Mesenchymal stem cell (in vitro differentiated cells and primary cell): ENCODE results near the gene ZNF639.

Source experiments
- DNase-seq: peaks from one replicate; pipeline ENCODE4 v3.0.0-alpha.2; 2013
- H2AFZ ChIP-seq: one replicate; pipeline ENCODE4 v1.6.1; 2013; ENCODE audit warnings: low read depth, mild to moderate bottlenecking, control low read depth, inconsistent platforms, low read length, moderate library complexity
- H2AK5ac ChIP-seq: 2 replicates; pipeline ENCODE4 v1.6.1; 2013; ENCODE audit warnings: low read length, moderate library complexity, mild to moderate bottlenecking, inconsistent platforms; ENCODE audit not compliant: severe bottlenecking
- H2BK120ac ChIP-seq: one replicate; pipeline ENCODE4 v1.6.1; 2013; ENCODE audit warnings: low read depth, mild to moderate bottlenecking, inconsistent platforms, low read length, moderate library complexity
- H2BK12ac ChIP-seq, 2 experiments: one replicate each; pipeline ENCODE4 v1.6.1; 2013; ENCODE audit warnings: inconsistent platforms in 2 of 2, low read length in 2 of 2, mild to moderate bottlenecking in 2 of 2, moderate library complexity in 2 of 2, control low read depth in 1 of 2
- H2BK15ac ChIP-seq: one replicate; pipeline ENCODE4 v1.6.1; 2013; ENCODE audit warnings: mild to moderate bottlenecking, low read depth, inconsistent platforms; ENCODE audit not compliant: poor library complexity, severe bottlenecking
- H2BK5ac ChIP-seq: 2 replicates; pipeline ENCODE4 v1.6.1; 2013; ENCODE audit warnings: low read depth, mild to moderate bottlenecking, low read length, control low read depth, inconsistent platforms; ENCODE audit not compliant: poor library complexity, severe bottlenecking
- H3K14ac ChIP-seq, 2 experiments: one replicate each; pipeline ENCODE4 v1.6.1; 2013; ENCODE audit warnings: inconsistent platforms in 2 of 2, low read length in 2 of 2, control low read depth in 1 of 2, mild to moderate bottlenecking in 1 of 2, moderate library complexity in 1 of 2
- H3K18ac ChIP-seq, 2 experiments: one replicate each; pipeline ENCODE4 v1.6.1; 2013; ENCODE audit warnings: inconsistent platforms in 2 of 2, low read length in 2 of 2, control low read depth in 1 of 2, low read depth in 1 of 2, mild to moderate bottlenecking in 1 of 2
- H3K23ac ChIP-seq, 2 experiments: one replicate each; pipeline ENCODE4 v1.6.1; 2013; ENCODE audit warnings: inconsistent platforms in 2 of 2, low read length in 2 of 2, mild to moderate bottlenecking in 2 of 2, moderate library complexity in 2 of 2, control low read depth in 1 of 2
- H3K27ac ChIP-seq: 2 replicates; pipeline ENCODE4 v1.5.1; 2013; ENCODE audit warnings: mild to moderate bottlenecking, moderate library complexity, low read length, control low read depth, inconsistent platforms; ENCODE audit not compliant: poor library complexity, severe bottlenecking
- H3K27me3 ChIP-seq, 2 experiments: 2 replicates each; pipeline versions ENCODE4 v1.6.1 to v1.7.0; 2013; ENCODE audit warnings: low read length in 2 of 2, mild to moderate bottlenecking in 2 of 2, moderate library complexity in 2 of 2, control low read depth in 1 of 2, inconsistent platforms in 1 of 2; ENCODE audit not compliant: control insufficient read depth in 1 of 2, insufficient read depth in 1 of 2
- H3K36me3 ChIP-seq, 2 experiments: 2 replicates each; pipeline versions ENCODE4 v1.6.1 to v1.7.0; 2013; ENCODE audit warnings: low read length in 2 of 2, control low read depth in 1 of 2, inconsistent platforms in 1 of 2, low read depth in 1 of 2, mild to moderate bottlenecking in 1 of 2; ENCODE audit not compliant: insufficient read depth in 2 of 2, control insufficient read depth in 1 of 2
- H3K4ac ChIP-seq, 2 experiments: one replicate each; pipeline ENCODE4 v1.6.1; 2013; ENCODE audit warnings: inconsistent platforms in 2 of 2, low read length in 2 of 2, mild to moderate bottlenecking in 2 of 2, moderate library complexity in 2 of 2, control low read depth in 1 of 2, low read depth in 1 of 2
- H3K4me1 ChIP-seq: 2 replicates; pipeline ENCODE4 v1.6.1; 2013; ENCODE audit warnings: low read depth, low read length, control low read depth; ENCODE audit not compliant: control insufficient read depth, insufficient read depth
- H3K4me2 ChIP-seq: 2 replicates; pipeline ENCODE4 v1.6.1; 2013; ENCODE audit warnings: low read length, mild to moderate bottlenecking, inconsistent platforms; ENCODE audit not compliant: poor library complexity, severe bottlenecking
- H3K4me3 ChIP-seq, 2 experiments: 2 replicates each; pipeline versions ENCODE4 v1.5.1 to v1.7.0; 2013; ENCODE audit warnings: low read length in 2 of 2, mild to moderate bottlenecking in 2 of 2, control low read depth in 1 of 2, low read depth in 1 of 2; ENCODE audit not compliant: insufficient read depth in 1 of 2
- H3K79me1 ChIP-seq: replicated peaks from 2 replicates; pipeline ENCODE4 v1.6.1; 2013; ENCODE audit warnings: mild to moderate bottlenecking, control low read depth, low read length, inconsistent platforms; ENCODE audit not compliant: poor library complexity, severe bottlenecking
- H3K9ac ChIP-seq: 2 replicates; pipeline ENCODE4 v1.7.0; 2013; ENCODE audit warnings: mild to moderate bottlenecking, low read length, moderate library complexity
- H3K9me3 ChIP-seq: 2 replicates; pipeline ENCODE4 v1.7.0; 2013; ENCODE audit warnings: mild to moderate bottlenecking, low read length; ENCODE audit not compliant: control insufficient read depth
- H4K8ac ChIP-seq: one replicate; pipeline ENCODE4 v1.6.1; 2013; ENCODE audit warnings: inconsistent platforms, mild to moderate bottlenecking, low read length, moderate library complexity
- H4K91ac ChIP-seq: one replicate; pipeline ENCODE4 v1.6.1; 2013; ENCODE audit warnings: mild to moderate bottlenecking, low read length, inconsistent platforms
- WGBS: methylation state at CpG from one replicate; pipeline ENCODE4 v1.1.7; 2013; ENCODE audit warnings: mixed read lengths; 5-methylcytosine and 5-hydroxymethylcytosine counted together

Gene ZNF639

DNA sequence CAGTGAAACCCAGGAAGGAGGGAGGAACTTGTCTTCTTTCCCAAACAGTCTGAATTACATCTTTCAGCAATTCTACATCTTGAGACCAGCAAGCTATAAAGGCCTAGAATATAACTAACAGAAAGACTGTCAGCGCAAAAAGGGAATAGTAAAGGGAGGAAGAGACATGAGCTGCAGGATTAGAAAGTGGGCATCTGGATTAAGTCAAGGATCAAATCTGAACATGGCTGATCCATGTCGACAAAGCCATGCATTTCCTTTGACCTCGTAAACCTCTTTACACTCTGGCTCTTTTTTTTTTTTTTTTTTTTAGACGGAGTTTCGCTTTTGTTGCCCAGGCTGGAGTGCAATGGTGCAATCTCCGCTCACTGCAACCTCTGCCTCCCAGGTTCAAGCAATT, 36.5 kb upstream of the ZNF639 start:
- H3K9ac ChIP-seq: no peak overlapping the region
- no peak overlapping the region for H3K18ac ChIP-seq
- H3K4me3 ChIP-seq: no peak overlapping the region
- no peaks in the 10 kb centered on the region for H3K36me3 ChIP-seq
- H4K8ac ChIP-seq: no peak overlapping the region
- no peak overlapping the region for H2AFZ ChIP-seq
- no peak overlapping the region for H3K27ac ChIP-seq
- H2BK15ac ChIP-seq: no peak overlapping the region
- no peaks in the 10 kb centered on the region for H3K27me3 ChIP-seq
- H3K4ac ChIP-seq: no peak overlapping the region
- 83% methylated on average over 4 of the region's 6 CpGs for WGBS
- H3K79me1 ChIP-seq: no peaks in the 10 kb centered on the region
- no peak overlapping the region for H3K4me2 ChIP-seq
- H4K91ac ChIP-seq: no peak overlapping the region
- H2AK5ac ChIP-seq: no peak overlapping the region
- no peak for DNase-seq
- H2BK120ac ChIP-seq: no peak overlapping the region
- H3K9me3 ChIP-seq: no peaks in the 10 kb centered on the region
- no peak overlapping the region for H3K23ac ChIP-seq
- no peak overlapping the region for H2BK5ac ChIP-seq
- no peak overlapping the region for H3K14ac ChIP-seq
- no peak overlapping the region for H2BK12ac ChIP-seq
- H3K4me1 ChIP-seq: no peaks in the 10 kb centered on the region

DNA sequence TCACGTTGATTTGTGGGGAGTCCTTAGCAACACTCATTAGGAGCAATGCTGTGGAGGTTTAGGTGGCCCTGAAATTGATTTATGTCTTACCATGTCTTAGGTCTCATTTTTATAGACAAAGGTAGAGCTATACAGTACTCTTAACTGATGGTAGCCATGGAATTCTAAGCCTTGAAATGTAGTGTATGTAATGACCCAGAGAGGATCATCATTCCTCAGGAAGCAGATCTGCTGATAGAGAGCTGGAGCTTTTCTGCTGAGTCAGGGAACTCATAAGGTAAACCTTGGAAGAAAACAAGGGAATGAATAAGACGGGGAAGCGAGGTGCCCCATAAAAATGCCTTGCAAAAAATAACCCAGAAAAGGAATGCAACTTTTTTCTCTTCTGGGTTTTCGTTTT, 34.0 kb upstream of the ZNF639 start:
- Histone ChIP-seq H2BK5ac (no peak overlapping the region), H2AK5ac (no peak overlapping the region), H2BK120ac (no peak overlapping the region), H3K4me3 (no peak overlapping the region), H3K4me2 (no peak overlapping the region), H3K9ac (no peak overlapping the region), H3K4me1 (peaks cover 3% of the 10 kb centered on the region), H3K18ac (no peak overlapping the region), H2BK12ac (no peak overlapping the region), H2AFZ (no peak overlapping the region), H3K36me3 (no peaks in the 10 kb centered on the region), H4K8ac (no peak overlapping the region), H2BK15ac (no peak overlapping the region), H3K27me3 (peaks cover 0 to 7% of the 10 kb centered on the region in 2 experiments), H3K9me3 (no peaks in the 10 kb centered on the region), H3K14ac (no peak overlapping the region), H3K4ac (no peak overlapping the region), H3K79me1 (no peaks in the 10 kb centered on the region), H3K27ac (no peak overlapping the region), H4K91ac (no peak overlapping the region), H3K23ac (no peak overlapping the region)
- WGBS: 67% methylated on average over 4 of the region's 4 CpGs
- DNase-seq: no peak

GRCh38 chr3:179289295-179289694, 33.5 kb upstream of the ZNF639 start:
- no peak overlapping the region for H3K4me3 ChIP-seq
- no peak overlapping the region for H2BK5ac ChIP-seq
- H3K27ac ChIP-seq: no peak overlapping the region
- 94% methylated on average over 2 of the region's 3 CpGs for WGBS
- peaks cover 0 to 7% of the 10 kb centered on the region in 2 experiments for H3K27me3 ChIP-seq
- no peaks in the 10 kb centered on the region for H3K36me3 ChIP-seq
- no peak overlapping the region for H3K4ac ChIP-seq
- H3K9ac ChIP-seq: no peak overlapping the region
- no peak for DNase-seq
- H3K18ac ChIP-seq: no peak overlapping the region
- no peak overlapping the region for H3K23ac ChIP-seq
- H3K4me1 ChIP-seq: peaks cover 3% of the 10 kb centered on the region
- H3K4me2 ChIP-seq: no peak overlapping the region
- H4K91ac ChIP-seq: no peak overlapping the region
- H4K8ac ChIP-seq: no peak overlapping the region
- H2BK15ac ChIP-seq: no peak overlapping the region
- no peak overlapping the region for H2AFZ ChIP-seq
- H3K14ac ChIP-seq: no peak overlapping the region
- H3K9me3 ChIP-seq: no peaks in the 10 kb centered on the region
- H3K79me1 ChIP-seq: no peaks in the 10 kb centered on the region
- no peak overlapping the region for H2BK12ac ChIP-seq
- no peak overlapping the region for H2BK120ac ChIP-seq
- H2AK5ac ChIP-seq: no peak overlapping the region

DNA sequence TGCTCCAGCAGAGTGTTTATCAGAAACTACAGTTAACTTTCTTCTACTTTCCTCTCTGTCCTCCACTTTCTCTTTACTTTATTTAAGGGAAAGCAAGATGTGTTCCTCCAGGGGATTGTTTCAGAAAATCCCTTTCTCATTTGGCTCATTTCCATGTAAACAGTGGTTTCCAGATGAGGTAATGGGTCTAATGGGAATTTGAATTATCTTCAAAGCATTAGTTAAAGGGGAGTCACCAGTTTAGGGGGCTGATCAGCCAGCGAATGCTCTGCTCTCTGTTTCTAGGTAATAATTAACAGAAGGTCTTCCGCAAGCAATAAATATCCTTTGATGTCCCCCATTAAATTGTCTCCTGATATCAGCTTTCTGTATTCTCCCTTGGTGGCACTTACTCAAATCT, 30.4 kb upstream of the ZNF639 start:
- Histone ChIP-seq H3K18ac (no peak overlapping the region), H3K4ac (no peak overlapping the region), H3K36me3 (no peaks in the 10 kb centered on the region), H3K27ac (no peak overlapping the region), H3K4me2 (no peak overlapping the region), H2BK120ac (no peak overlapping the region), H3K23ac (no peak overlapping the region), H2AFZ (no peak overlapping the region), H3K27me3 (peaks cover 0 to 16% of the 10 kb centered on the region in 2 experiments), H2AK5ac (no peak overlapping the region), H4K8ac (no peak overlapping the region), H3K4me3 (no peak overlapping the region), H2BK15ac (no peak overlapping the region), H3K9ac (no peak overlapping the region), H3K4me1 (peaks cover 3% of the 10 kb centered on the region), H3K14ac (no peak overlapping the region), H2BK12ac (no peak overlapping the region), H3K9me3 (no peaks in the 10 kb centered on the region), H4K91ac (no peak overlapping the region), H3K79me1 (no peaks in the 10 kb centered on the region), H2BK5ac (no peak overlapping the region)
- 100% methylated on average over 2 of the region's 2 CpGs for WGBS
- peak; percentile 60 for DNase-seq
